Tibial artery (tissue), 4 donors: Measurements from ENCODE around the gene A3GALT2.

Experiments used
- DNase-seq, 2 donors: peaks; one replicate each; pipeline ENCODE4 v3.0.0-alpha.2; 2019
- H3K27ac ChIP-seq, 2 donors: fragments of 200-600 bp; sonication (generic) in 1 of 2; 1 replicate in 1 of 2; 2 replicates in 1 of 2; pipeline ENCODE4 v1.5.1; 2018 to 2019; ENCODE audit warnings: mild to moderate bottlenecking in 1 of 2
- H3K27me3 ChIP-seq, 2 donors: fragments of 200-600 bp; sonication (generic) in 1 of 2; one replicate each; pipeline versions ENCODE4 v1.5.1 to v1.6.0; 2016 to 2019
- H3K36me3 ChIP-seq, 3 donors: fragments of 200-600 bp; sonication (generic) in 2 of 3; one replicate each; pipeline ENCODE4 v1.5.1; 2016 to 2019; ENCODE audit warnings: mild to moderate bottlenecking in 2 of 3
- H3K4me1 ChIP-seq, 4 donors: fragments of 200-600 bp; sonication (generic) in 2 of 4; 1 replicate in 3 of 4; 2 replicates in 1 of 4; pipeline ENCODE4 v1.5.1; 2016 to 2019
- H3K4me3 ChIP-seq, 2 donors: fragments of 200-600 bp; sonication (generic) in 1 of 2; 1 replicate in 1 of 2; 2 replicates in 1 of 2; pipeline ENCODE4 v1.5.1; 2018 to 2019; ENCODE audit warnings: mild to moderate bottlenecking in 2 of 2
- H3K9me3 ChIP-seq, 3 donors: fragments of 200-600 bp; sonication (generic) in 1 of 3; one replicate each; pipeline ENCODE4 v1.5.1; 2016 to 2019
- intact Hi-C: fragments of 100-400 bp; cut with DNase I; formaldehyde crosslinking; loops from one replicate; pipeline ENCODE4 v1.15.0; 2023; ENCODE audit warnings: low total_unique reads
- TF ChIP-seq, protein P1 (sequence below), 2 experiments: fragments of 200-600 bp in 1 of 2; fragments of 450-650 bp in 1 of 2; IDR thresholded peaks; one replicate each; pipeline ENCODE4 v1.5.1; 2017 to 2019; ENCODE audit warnings: antibody characterized with exemption in 2 of 2, mild to moderate bottlenecking in 1 of 2, moderate library complexity in 1 of 2

A3GALT2 gene

DNA sequence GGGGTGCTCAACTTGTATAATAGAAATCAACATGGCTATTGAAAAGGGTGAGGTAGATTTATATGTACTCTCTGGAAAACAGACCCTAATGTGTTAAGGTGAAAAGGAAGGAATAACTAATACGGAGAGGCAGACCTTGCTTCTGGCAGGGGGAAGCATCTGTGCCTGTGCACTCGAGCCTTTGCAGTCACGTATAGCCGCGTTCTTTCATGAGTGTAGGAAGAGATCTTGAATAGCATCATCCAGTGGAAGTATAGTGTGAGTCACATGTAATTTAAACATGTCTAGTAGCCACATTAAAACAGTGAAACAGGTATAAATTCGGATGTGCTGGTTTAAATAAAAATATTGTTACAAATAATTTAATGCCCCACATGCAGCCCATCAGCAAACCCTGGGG is 3.0 kb downstream of the A3GALT2 start:
- H3K27ac ChIP-seq: no peak overlapping the region
- DNase-seq: no peak
- TF ChIP-seq, protein P1, sequence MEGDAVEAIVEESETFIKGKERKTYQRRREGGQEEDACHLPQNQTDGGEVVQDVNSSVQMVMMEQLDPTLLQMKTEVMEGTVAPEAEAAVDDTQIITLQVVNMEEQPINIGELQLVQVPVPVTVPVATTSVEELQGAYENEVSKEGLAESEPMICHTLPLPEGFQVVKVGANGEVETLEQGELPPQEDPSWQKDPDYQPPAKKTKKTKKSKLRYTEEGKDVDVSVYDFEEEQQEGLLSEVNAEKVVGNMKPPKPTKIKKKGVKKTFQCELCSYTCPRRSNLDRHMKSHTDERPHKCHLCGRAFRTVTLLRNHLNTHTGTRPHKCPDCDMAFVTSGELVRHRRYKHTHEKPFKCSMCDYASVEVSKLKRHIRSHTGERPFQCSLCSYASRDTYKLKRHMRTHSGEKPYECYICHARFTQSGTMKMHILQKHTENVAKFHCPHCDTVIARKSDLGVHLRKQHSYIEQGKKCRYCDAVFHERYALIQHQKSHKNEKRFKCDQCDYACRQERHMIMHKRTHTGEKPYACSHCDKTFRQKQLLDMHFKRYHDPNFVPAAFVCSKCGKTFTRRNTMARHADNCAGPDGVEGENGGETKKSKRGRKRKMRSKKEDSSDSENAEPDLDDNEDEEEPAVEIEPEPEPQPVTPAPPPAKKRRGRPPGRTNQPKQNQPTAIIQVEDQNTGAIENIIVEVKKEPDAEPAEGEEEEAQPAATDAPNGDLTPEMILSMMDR (IDR thresholded peaks at IDR 0.05): no peak
- H3K9me3 ChIP-seq: no peaks in the 10 kb centered on the region
- no peaks in the 10 kb centered on the region for H3K27me3 ChIP-seq
- peaks cover 7 to 20% (median 16%) of the 10 kb centered on the region in 3 donors for H3K36me3 ChIP-seq
- no peak overlapping the region for H3K4me3 ChIP-seq
- intact Hi-C loops: no loop called here
- no peaks in the 10 kb centered on the region for H3K4me1 ChIP-seq

DNA sequence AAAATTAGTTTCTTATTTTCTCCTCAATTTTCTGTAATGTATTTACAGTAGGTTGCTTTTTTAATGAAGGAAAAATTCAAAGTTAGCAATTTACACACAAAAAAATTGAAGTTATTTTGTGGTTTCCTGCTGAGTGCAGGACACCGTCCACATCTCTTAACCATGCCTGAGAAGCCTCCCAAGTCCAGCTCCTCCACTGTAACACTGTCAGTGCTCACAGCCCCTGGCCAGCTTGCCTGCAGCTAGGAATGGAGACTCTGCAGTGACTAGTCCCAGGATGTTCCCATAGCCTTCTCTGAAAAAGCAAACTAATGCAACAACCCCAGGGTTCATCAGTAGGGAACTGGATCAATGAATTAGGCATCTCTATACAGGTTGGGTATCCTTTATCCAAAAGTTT is 3.5 kb downstream of the A3GALT2 start:
- no peak overlapping the region for H3K4me3 ChIP-seq
- H3K4me1 ChIP-seq: no peaks in the 10 kb centered on the region
- no peaks in the 10 kb centered on the region for H3K27me3 ChIP-seq
- no peaks in the 10 kb centered on the region for H3K9me3 ChIP-seq
- DNase-seq: no peak
- intact Hi-C loops: no loop called here
- peaks cover 1 to 14% (median 10%) of the 10 kb centered on the region in 3 donors for H3K36me3 ChIP-seq
- no peak overlapping the region for H3K27ac ChIP-seq
- TF ChIP-seq, protein P1 (IDR thresholded peaks at IDR 0.05): no peak

DNA sequence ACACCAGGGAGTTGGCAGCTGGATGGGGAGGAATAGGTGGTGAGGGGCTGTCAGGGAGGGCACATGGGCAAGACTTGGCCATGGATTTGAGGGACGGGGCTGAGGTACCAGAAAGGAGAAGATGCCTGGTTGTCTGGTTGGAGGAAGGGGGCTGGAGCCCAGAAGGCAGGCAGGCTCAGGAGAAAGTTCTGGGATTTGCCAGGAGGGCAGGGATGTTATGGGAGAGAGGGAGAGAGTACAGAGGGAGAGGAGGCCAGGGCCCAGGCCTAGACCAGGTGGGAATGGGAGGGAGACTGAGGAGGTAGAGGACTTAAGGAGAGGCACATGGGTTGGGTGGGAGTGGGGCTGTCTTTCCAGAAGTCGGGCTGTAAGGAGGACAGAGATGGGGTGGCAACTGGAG is 4.3 kb downstream of the A3GALT2 start:
- TF ChIP-seq, protein P1 (IDR thresholded peaks at IDR 0.05): no peak
- Histone ChIP-seq H3K9me3 (no peaks in the 10 kb centered on the region), H3K27ac (no peak overlapping the region), H3K4me3 (no peak overlapping the region), H3K36me3 (peaks cover 0 to 7% (median 3%) of the 10 kb centered on the region in 3 donors), H3K4me1 (no peaks in the 10 kb centered on the region), H3K27me3 (no peaks in the 10 kb centered on the region)
- intact Hi-C loops: no loop called here
- no peak for DNase-seq

DNA sequence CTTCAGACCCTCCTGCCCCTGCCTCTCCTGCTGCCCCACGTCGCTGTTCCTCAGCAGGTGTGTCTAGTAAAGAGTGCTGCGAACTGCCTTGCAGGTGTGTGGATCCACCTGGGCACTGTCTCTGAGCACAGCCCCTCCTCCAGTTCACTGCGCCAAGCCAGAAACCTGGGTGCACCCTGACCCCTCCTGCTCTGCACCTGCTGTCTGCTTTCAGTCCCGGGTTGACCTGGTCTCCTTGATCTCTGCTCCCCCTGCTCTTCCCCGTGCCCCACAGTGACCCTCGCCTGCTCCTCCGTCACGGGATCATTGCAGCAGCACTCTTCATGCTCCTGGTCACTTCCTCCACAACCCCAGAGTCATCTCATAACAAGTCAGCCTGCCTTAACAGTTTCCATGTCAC is 6.5 kb downstream of the A3GALT2 start:
- no peak overlapping the region for H3K4me3 ChIP-seq
- H3K27me3 ChIP-seq: no peaks in the 10 kb centered on the region
- TF ChIP-seq, protein P1 (IDR thresholded peaks at IDR 0.05): no peak
- intact Hi-C loops: no loop called here
- no peaks in the 10 kb centered on the region for H3K36me3 ChIP-seq
- no peaks in the 10 kb centered on the region for H3K9me3 ChIP-seq
- no peak overlapping the region for H3K27ac ChIP-seq
- no peaks in the 10 kb centered on the region for H3K4me1 ChIP-seq
- DNase-seq: no peak

DNA sequence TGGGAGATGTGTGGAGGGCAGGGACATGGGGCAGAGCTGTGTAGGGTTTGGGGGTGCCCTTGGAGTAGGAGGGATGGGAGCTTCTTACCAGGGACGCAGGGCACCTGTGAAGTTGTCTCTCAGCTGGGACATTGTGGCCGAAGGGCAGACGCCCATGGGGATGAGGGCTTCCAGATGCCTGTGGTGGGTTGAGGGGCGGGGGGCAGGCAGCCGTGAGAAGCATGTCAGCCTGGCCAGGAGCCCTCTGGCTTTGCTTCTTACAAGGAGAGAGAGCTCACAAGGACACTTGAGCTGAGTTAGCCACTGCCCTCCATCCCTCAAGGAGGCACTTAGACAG is 8.5 kb downstream of the A3GALT2 start:
- no peaks in the 10 kb centered on the region for H3K36me3 ChIP-seq
- H3K27me3 ChIP-seq: no peaks in the 10 kb centered on the region
- no peaks in the 10 kb centered on the region for H3K9me3 ChIP-seq
- H3K27ac ChIP-seq: no peak overlapping the region
- intact Hi-C loops: no loop called here
- H3K4me1 ChIP-seq: no peaks in the 10 kb centered on the region
- H3K4me3 ChIP-seq: no peak overlapping the region
- DNase-seq: no peak
- TF ChIP-seq, protein P1 (IDR thresholded peaks at IDR 0.05): no peak

DNA sequence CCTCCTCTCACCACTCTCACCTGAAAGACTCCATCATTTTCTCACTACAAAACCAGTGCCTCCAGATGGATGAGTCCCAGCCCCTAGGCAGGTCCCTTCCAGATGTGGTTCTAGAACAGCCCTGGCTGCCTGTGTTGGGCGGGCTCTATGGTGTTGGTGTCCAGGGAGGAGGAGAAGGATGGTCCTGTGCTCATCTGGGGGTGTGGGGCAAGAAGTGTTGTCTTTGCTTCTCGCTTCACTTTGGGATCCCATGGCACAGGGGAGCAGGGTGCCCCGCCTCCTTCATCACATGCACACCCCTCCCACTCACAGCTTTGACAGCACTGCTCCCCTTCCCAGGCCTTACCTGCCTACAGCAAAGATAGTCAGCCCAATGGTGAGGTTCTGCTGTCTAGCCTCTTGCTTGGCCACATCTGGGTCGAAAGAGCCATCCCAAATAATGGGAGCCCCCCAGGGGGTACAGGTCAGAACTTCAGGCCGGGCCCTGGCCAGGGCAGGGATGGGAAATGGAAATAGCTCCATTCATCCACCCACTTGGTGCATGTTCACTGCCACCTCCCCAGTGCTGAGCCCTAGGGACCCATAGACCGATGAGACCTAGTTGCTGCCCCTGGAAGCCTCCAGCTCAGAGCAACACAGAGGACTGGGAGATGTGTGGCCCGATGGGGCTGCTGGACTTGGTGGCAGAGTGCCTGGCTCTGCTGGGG is 9.0 kb downstream of the A3GALT2 start:
- Histone ChIP-seq H3K27ac (no peak overlapping the region), H3K27me3 (peaks cover 0 to 2% of the 10 kb centered on the region in 2 donors)

More for the DNA sequence above, 9.0 kb downstream of the A3GALT2 start:
- TF ChIP-seq, protein P1 (IDR thresholded peaks at IDR 0.05): no peak
- Histone ChIP-seq H3K9me3 (no peaks in the 10 kb centered on the region), H3K4me3 (no peak overlapping the region), H3K4me1 (peaks cover 0 to 5% (median 4%) of the 10 kb centered on the region in 4 donors), H3K36me3 (no peaks in the 10 kb centered on the region)
- DNase-seq: no peak
- intact Hi-C loops: no loop called here
